ENCODE data around the gene SPINT2.

Gene SPINT2

GRCh38 chr19:38281811-38282566 is 17.6 kb downstream of the SPINT2 start:
- no peak overlapping the region for H3K4me3 ChIP-seq (ENCODE audit: low read depth, low read length, poor library complexity, severe bottlenecking)
- peaks cover 30% of the 10 kb centered on the region for H3K4me1 ChIP-seq (ENCODE audit: insufficient read depth, low read length, severe bottlenecking)
- H3K9ac ChIP-seq (ENCODE audit: low read length) = no peak overlapping the region; the same call in 1 of the 2 replicates
- no peaks in the 10 kb centered on the region for H3K27me3 ChIP-seq (ENCODE audit: insufficient read depth, low read length)
- H4K20me1 ChIP-seq (ENCODE audit: insufficient read depth, low read length) = no peaks in the 10 kb centered on the region
- no peaks in the 10 kb centered on the region for H3K9me3 ChIP-seq (ENCODE audit: low read length)
- H3K36me3 ChIP-seq (ENCODE audit: insufficient read depth, low read length) = peaks cover 29% of the 10 kb centered on the region; the same call in 1 of the 2 replicates
- no peak overlapping the region for H2AFZ ChIP-seq (ENCODE audit: low read length)
- no peak for TF ChIP-seq CTCF (IDR thresholded peaks at IDR 0.05; ENCODE audit: low read length)
- TF ChIP-seq EZH2 (IDR thresholded peaks at IDR 0.05; ENCODE audit: borderline replicate concordance, low read length) = no peak
- H3K79me2 ChIP-seq (ENCODE audit: insufficient read depth, low read length) = peaks cover 16% of the 10 kb centered on the region
- no peaks in the 10 kb centered on the region for H3F3A ChIP-seq (ENCODE audit: insufficient read depth, low read length)
- H3K27ac ChIP-seq (ENCODE audit: low read depth, low read length, poor library complexity, severe bottlenecking) = peak overlapping the region; percentile 15
- no peak overlapping the region for H3K4me2 ChIP-seq (ENCODE audit: low read length)
- H3K9me2 ChIP-seq (ENCODE audit: low read depth, low read length) = no peaks in the 10 kb centered on the region

GRCh38 chr19:38283271-38283670 is 18.9 kb downstream of the SPINT2 start:
- TF ChIP-seq CTCF (IDR thresholded peaks at IDR 0.05; ENCODE audit: low read length) = no peak
- TF ChIP-seq EZH2 (IDR thresholded peaks at IDR 0.05; ENCODE audit: borderline replicate concordance, low read length) = no peak
- no peak overlapping the region for H3K4me2 ChIP-seq (ENCODE audit: low read length)
- H4K20me1 ChIP-seq (ENCODE audit: insufficient read depth, low read length) = no peaks in the 10 kb centered on the region
- H3K79me2 ChIP-seq (ENCODE audit: insufficient read depth, low read length) = 0 out of 2 replicates have a peak, but pooled peaks cover 5% of the 10 kb centered on the region
- H3F3A ChIP-seq (ENCODE audit: insufficient read depth, low read length) = no peaks in the 10 kb centered on the region
- H3K4me1 ChIP-seq (ENCODE audit: insufficient read depth, low read length, severe bottlenecking) = peaks cover 30% of the 10 kb centered on the region
- no peaks in the 10 kb centered on the region for H3K27me3 ChIP-seq (ENCODE audit: insufficient read depth, low read length)
- no peaks in the 10 kb centered on the region for H3K9me2 ChIP-seq (ENCODE audit: low read depth, low read length)
- no peak overlapping the region for H2AFZ ChIP-seq (ENCODE audit: low read length)
- H3K4me3 ChIP-seq (ENCODE audit: low read depth, low read length, poor library complexity, severe bottlenecking) = no peak overlapping the region
- no peaks in the 10 kb centered on the region for H3K9me3 ChIP-seq (ENCODE audit: low read length)
- H3K9ac ChIP-seq (ENCODE audit: low read length) = no peak overlapping the region
- peaks cover 37% of the 10 kb centered on the region for H3K36me3 ChIP-seq (ENCODE audit: insufficient read depth, low read length)
- H3K27ac ChIP-seq (ENCODE audit: low read depth, low read length, poor library complexity, severe bottlenecking) = no peak overlapping the region

- no peaks in the 10 kb centered on the region for H4K20me1 ChIP-seq (ENCODE audit: insufficient read depth, low read length)
- H3K79me2 ChIP-seq (ENCODE audit: insufficient read depth, low read length) = 0 out of 2 replicates have a peak, but pooled peaks cover 5% of the 10 kb centered on the region
- H3K27me3 ChIP-seq (ENCODE audit: insufficient read depth, low read length) = no peaks in the 10 kb centered on the region
- H3K9me2 ChIP-seq (ENCODE audit: low read depth, low read length) = no peaks in the 10 kb centered on the region
- no peak overlapping the region; the same call in 1 of the 2 replicates for H3K9ac ChIP-seq (ENCODE audit: low read length)
- H2AFZ ChIP-seq (ENCODE audit: low read length) = no peak overlapping the region
- no peak for TF ChIP-seq CTCF (IDR thresholded peaks at IDR 0.05; ENCODE audit: low read length)
- no peak for TF ChIP-seq EZH2 (IDR thresholded peaks at IDR 0.05; ENCODE audit: borderline replicate concordance, low read length)
- peak overlapping the region; percentile 65 for H3K27ac ChIP-seq (ENCODE audit: low read depth, low read length, poor library complexity, severe bottlenecking)
- no peaks in the 10 kb centered on the region for H3F3A ChIP-seq (ENCODE audit: insufficient read depth, low read length)
- H3K4me3 ChIP-seq (ENCODE audit: low read depth, low read length, poor library complexity, severe bottlenecking) = no peak overlapping the region
- H3K4me2 ChIP-seq (ENCODE audit: low read length) = no peak overlapping the region
- peaks cover 30% of the 10 kb centered on the region for H3K4me1 ChIP-seq (ENCODE audit: insufficient read depth, low read length, severe bottlenecking)
- H3K9me3 ChIP-seq (ENCODE audit: low read length) = no peaks in the 10 kb centered on the region
- peaks cover 48% of the 10 kb centered on the region for H3K36me3 ChIP-seq (ENCODE audit: insufficient read depth, low read length)
These were observed 20.0 kb downstream of the SPINT2 start for GRCh38 chr19:38284422-38284821.

Measured in OCI-LY1 (cell line).